Measurements from ENCODE around the gene CRISPLD2. TPM values are rescaled to one million over a fixed set of nuclear protein-coding genes. Genes with fewer than 3 reads are reported as not detected.
"Not testable (repeated sequence)": the region's sequence is repeated elsewhere in the genome, so short reads cannot be mapped to it uniquely, and the experiment has no call there.

CRISPLD2 gene
- total RNA-seq, 1 donor: 0.99 TPM

DNA sequence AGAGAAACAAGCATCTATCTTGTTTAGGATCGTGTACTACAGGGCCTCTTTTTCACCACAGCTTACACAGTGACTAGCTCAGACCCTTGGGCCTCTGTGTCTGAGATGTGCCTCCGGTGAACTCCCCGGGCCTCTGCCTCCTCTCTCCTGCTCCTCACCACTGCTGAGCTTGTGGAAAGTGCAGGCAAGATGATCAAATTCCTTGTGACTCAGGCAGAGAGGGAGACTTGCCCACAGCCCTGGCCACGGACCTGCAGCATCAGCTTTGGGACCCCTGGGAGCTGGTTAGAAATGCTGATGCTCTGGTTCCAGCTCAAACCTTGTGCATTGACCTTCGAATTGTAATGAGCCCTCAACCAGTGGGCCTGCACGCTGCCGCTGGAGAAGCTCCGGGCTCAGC lies 111.7 kb downstream of the CRISPLD2 start:
- H3K4me3 ChIP-seq (ENCODE audit: low read depth, low read length): no peak overlapping the region
- DNase-seq (ENCODE audit: low read depth): peak; percentile 28
- TF ChIP-seq, protein P1, sequence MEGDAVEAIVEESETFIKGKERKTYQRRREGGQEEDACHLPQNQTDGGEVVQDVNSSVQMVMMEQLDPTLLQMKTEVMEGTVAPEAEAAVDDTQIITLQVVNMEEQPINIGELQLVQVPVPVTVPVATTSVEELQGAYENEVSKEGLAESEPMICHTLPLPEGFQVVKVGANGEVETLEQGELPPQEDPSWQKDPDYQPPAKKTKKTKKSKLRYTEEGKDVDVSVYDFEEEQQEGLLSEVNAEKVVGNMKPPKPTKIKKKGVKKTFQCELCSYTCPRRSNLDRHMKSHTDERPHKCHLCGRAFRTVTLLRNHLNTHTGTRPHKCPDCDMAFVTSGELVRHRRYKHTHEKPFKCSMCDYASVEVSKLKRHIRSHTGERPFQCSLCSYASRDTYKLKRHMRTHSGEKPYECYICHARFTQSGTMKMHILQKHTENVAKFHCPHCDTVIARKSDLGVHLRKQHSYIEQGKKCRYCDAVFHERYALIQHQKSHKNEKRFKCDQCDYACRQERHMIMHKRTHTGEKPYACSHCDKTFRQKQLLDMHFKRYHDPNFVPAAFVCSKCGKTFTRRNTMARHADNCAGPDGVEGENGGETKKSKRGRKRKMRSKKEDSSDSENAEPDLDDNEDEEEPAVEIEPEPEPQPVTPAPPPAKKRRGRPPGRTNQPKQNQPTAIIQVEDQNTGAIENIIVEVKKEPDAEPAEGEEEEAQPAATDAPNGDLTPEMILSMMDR (IDR thresholded peaks at IDR 0.05; ENCODE audit: insufficient read depth, low read length): no peak

- H3K4me3 ChIP-seq (ENCODE audit: low read depth, low read length): no peak overlapping the region
- no peak for DNase-seq (ENCODE audit: low read depth)
- TF ChIP-seq, protein P1 (IDR thresholded peaks at IDR 0.05; ENCODE audit: insufficient read depth, low read length): no peak
Observed at GRCh38 chr16:84932681-84933080, 112.9 kb downstream of the CRISPLD2 start.

DNA sequence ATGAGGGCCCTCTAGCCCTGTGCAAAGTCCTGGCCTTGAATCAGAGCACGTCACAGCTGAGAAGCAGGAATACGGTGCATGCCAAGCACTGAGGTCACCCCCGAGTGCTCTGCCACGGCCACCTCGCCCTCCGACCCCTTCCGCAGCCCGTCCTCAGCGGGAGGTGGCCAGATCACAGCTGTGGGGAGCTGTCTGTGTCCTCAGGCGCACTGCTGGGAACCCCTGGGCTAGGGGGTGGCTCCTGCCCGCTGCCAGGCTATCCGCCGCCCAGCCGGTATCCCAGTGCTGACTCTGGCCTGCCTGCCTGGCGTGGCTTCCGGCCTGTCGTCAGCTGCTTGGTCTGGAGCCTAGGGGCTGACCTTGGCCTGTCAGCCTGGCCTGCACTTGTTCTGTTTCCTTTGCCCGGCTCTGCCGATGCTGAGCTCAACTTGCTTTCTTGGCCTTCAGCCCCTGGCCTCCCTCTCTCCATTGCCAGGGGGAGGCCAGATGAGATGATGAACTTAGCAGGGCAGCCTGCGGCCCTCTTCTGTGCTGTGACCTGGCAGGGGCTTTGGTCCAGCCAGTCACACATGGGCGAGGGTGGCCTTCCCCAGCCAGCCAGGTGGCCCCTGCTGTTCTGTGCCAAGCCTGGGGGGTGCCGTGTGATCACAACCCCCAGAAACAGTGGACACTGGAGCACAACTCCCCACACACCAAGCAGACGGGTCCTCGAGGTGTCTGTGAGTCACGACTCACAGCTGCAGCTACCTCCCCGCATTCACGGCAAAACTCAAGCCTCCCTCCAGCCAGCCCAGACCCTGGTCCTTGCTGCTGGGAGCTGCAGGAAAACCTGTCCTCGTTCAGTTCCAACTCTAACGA lies 114.2 kb downstream of the CRISPLD2 start:
- H3K4me3 ChIP-seq (ENCODE audit: low read depth, low read length): no peak overlapping the region
- TF ChIP-seq, protein P1 (IDR thresholded peaks at IDR 0.05; ENCODE audit: insufficient read depth, low read length): no peak
- peak; percentile 59 for DNase-seq (ENCODE audit: low read depth)

DNA sequence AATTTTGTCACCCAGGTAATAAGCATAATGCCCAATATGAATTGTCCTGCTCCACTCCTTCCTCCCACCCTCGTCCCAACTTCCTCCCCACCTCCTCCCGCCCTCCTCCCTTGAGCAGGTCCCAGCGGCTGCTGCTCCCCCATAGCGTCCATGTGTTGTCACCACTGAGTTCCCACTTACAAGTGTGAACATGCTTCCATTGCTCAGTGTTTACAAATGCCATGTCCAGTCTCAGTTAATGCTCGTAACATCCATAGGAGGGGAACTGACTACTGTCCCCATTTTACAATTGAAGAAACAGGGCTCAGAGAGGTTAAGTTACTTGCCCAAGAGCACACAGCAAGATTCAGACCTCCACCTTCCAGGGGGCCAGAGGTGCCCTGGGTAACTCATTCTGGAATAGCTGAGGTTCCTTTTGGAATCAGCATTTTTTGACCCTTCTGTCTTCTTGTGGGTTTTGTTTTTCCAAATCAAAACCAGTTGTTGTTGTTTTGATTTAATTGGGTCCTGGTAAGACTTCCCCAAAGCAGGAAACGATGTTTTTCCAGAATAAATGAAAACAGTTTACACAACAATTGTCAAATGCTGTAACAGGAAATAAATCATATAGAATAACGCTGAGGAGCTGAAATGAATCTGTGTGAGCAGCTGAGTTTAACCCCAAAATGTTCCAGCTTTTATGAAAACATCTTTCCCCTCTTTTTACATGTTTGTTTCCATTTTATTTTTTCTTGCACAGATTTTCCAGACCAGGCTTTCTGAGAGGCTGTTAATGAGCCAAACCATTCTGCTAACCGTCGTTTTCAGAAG lies 117.6 kb downstream of the CRISPLD2 start:
- DNase-seq (ENCODE audit: low read depth): no peak
- TF ChIP-seq, protein P1 (IDR thresholded peaks at IDR 0.05; ENCODE audit: insufficient read depth, low read length): no peak
- H3K4me3 ChIP-seq (ENCODE audit: low read depth, low read length): no peak overlapping the region

- H3K4me3 ChIP-seq (ENCODE audit: low read depth, low read length); DNase-seq (ENCODE audit: low read depth): not testable (repeated sequence)
Observed at GRCh38 chr16:84938616-84939015, 118.8 kb downstream of the CRISPLD2 start.

DNA sequence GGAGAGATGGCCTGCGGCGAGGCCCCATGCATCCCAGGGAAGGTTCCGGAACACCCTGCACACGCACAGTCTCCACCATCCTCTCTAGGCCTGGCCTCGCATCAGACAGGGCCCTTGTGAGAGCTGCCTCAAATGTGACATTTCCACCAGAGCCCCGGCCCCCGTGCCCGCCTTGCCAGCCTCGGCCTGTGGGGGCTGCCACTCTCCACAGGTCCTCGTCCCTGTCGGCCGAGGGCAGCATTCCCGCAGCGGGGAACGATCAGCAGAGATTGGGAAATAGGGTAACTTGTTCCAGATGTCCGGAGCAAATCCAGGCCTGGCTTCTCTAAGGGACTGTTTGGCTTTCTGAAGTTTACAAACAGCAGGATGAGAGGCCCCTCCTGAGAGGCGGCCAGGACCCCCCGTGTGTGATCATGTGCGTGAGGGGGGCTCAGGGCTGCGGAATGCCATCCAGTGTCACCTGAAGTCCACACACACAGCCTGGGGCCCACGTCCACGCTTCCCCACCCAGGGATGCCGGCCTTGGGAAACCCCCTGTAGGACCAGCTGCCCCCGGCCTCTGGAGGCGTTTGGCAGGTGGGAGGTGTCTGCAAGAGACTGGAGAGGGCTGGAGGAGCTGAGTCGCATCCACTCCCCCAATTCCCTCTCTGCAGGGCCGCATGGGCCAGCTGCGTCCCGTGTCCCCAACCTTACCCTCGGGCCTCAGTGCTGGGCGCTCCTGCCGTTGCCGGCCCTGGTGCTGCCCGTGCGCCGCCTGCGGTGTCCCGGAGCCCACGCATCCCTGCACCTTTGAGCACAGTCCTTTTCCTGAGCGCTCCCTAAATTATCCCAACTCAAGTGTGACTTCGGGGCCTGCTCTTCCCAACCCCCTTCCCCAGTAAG lies 121.1 kb downstream of the CRISPLD2 start:
- no peak overlapping the region for H3K4me3 ChIP-seq (ENCODE audit: low read depth, low read length)
- peak; percentile 60 for DNase-seq (ENCODE audit: low read depth)
- TF ChIP-seq, protein P1 (IDR thresholded peaks at IDR 0.05; ENCODE audit: insufficient read depth, low read length): peak; percentile 12
